Endodermal cell (in vitro differentiated cells): ENCODE measurements around the gene MACROD2. TPM values are rescaled to one million over a fixed set of nuclear protein-coding genes. Genes with fewer than 3 reads are reported as not detected.

Source experiments
- DNase-seq: peaks from one replicate; pipeline ENCODE4 v3.0.0-alpha.2; 2017
- H3K27ac ChIP-seq: 2 replicates; pipeline ENCODE4 v1.5.1; 2013; ENCODE audit warnings: mild to moderate bottlenecking, low read depth, low read length, moderate library complexity
- H3K27me3 ChIP-seq: 2 replicates; pipeline ENCODE4 v1.6.1; 2013; ENCODE audit warnings: mild to moderate bottlenecking, low read length, moderate library complexity; ENCODE audit not compliant: insufficient read depth, control insufficient read depth, poor library complexity, severe bottlenecking
- H3K36me3 ChIP-seq: 2 replicates; pipeline ENCODE4 v1.7.0; 2013; ENCODE audit warnings: mild to moderate bottlenecking, low read length, moderate library complexity; ENCODE audit not compliant: control insufficient read depth, insufficient read depth
- H3K4me1 ChIP-seq: one replicate; pipeline ENCODE4 v1.7.0; 2013; ENCODE audit warnings: low read length; ENCODE audit not compliant: control insufficient read depth, insufficient read depth
- H3K4me3 ChIP-seq: 2 replicates; pipeline ENCODE4 v1.5.1; 2013; ENCODE audit warnings: mild to moderate bottlenecking, low read length, moderate library complexity
- H3K9ac ChIP-seq: 2 replicates; pipeline ENCODE4 v1.6.1; 2013; ENCODE audit warnings: mild to moderate bottlenecking, low read length, moderate library complexity; ENCODE audit not compliant: poor library complexity, severe bottlenecking; ENCODE audit errors: extremely low read depth
- H3K9me3 ChIP-seq: 2 replicates; pipeline ENCODE4 v1.6.1; 2013; ENCODE audit warnings: mild to moderate bottlenecking, low read length, moderate library complexity; ENCODE audit not compliant: control insufficient read depth
- H3K27ac Mint-ChIP-seq: 2 replicates; pipeline ENCODE4 v1.8.0; 2020; ENCODE audit warnings: mixed read lengths
- H3K27me3 Mint-ChIP-seq: 2 replicates; pipeline ENCODE4 v1.8.0; 2021; ENCODE audit warnings: mild to moderate bottlenecking, mixed read lengths; ENCODE audit not compliant: insufficient read depth
- H3K36me3 Mint-ChIP-seq: 2 replicates; pipeline ENCODE4 v1.8.0; 2020; ENCODE audit warnings: low read depth, mixed read lengths
- H3K4me1 Mint-ChIP-seq: 2 replicates; pipeline ENCODE4 v1.8.0; 2020; ENCODE audit warnings: mixed read lengths
- H3K4me3 Mint-ChIP-seq: 2 replicates; pipeline ENCODE4 v1.8.0; 2020; ENCODE audit warnings: mild to moderate bottlenecking, moderate library complexity, mixed read lengths
- H3K9me3 Mint-ChIP-seq: 2 replicates; pipeline ENCODE4 v1.8.0; 2020; ENCODE audit warnings: mild to moderate bottlenecking, mixed read lengths
- CTCF ChIP-seq: fragments of 200-600 bp; sonication (generic); conservative IDR thresholded peaks from 2 replicates; pipeline ENCODE4 v1.5.0; 2021; ENCODE audit warnings: antibody characterized with exemption, mild to moderate bottlenecking
- WGBS, 2 experiments: methylation state at CpG; one replicate each; pipeline versions ENCODE4 v1.1.5 to v1.1.7; 2013; ENCODE audit warnings: missing lambda C conversion rate in 2 of 2, mixed read lengths in 1 of 2; ENCODE audit not compliant: insufficient coverage in 1 of 2, insufficient read length in 1 of 2; 5-methylcytosine and 5-hydroxymethylcytosine counted together
- total RNA-seq, 2 donors: library from RNA; stranded (reverse); fragmentation: NEBNext Ultra II Directional in 1 of 2; extraction: Animal tissue kit (Norgen Biotek cat#: 25700) in 1 of 2; gene quantifications; 2 replicates in 1 of 2; 3 replicates in 1 of 2; pipeline ENCODE4 v1.2.1, GENCODE V29; 2021

Gene MACROD2
- total RNA-seq, 2 donors from 2014 or later: 2.3 to 4.8 TPM

GRCh38 chr20:14820771-14821170 lies 825.5 kb downstream of the MACROD2 start:
- Histone ChIP-seq H3K9ac (no peak overlapping the region), H3K36me3 (no peaks in the 10 kb centered on the region), H3K27ac (no peak overlapping the region), H3K9me3 (no peaks in the 10 kb centered on the region), H3K27me3 (no peaks in the 10 kb centered on the region), H3K4me3 (no peak overlapping the region), H3K4me1 (no peaks in the 10 kb centered on the region)
- H3K4me3 Mint-ChIP-seq: no peak overlapping the region
- H3K27ac Mint-ChIP-seq: no peak overlapping the region
- H3K9me3 Mint-ChIP-seq: no peaks in the 10 kb centered on the region
- H3K27me3 Mint-ChIP-seq: no peaks in the 10 kb centered on the region
- DNase-seq: no peak
- TF ChIP-seq CTCF: no peak
- no peaks in the 10 kb centered on the region for H3K36me3 Mint-ChIP-seq
- 95 to 96% methylated on average over 6 to 9 of the region's 9 CpGs for WGBS, 2 experiments
- peaks cover 2% of the 10 kb centered on the region for H3K4me1 Mint-ChIP-seq

GRCh38 chr20:14821251-14821650 lies 825.9 kb downstream of the MACROD2 start:
- no peaks in the 10 kb centered on the region for H3K27me3 ChIP-seq
- TF ChIP-seq CTCF: no peak
- H3K4me1 Mint-ChIP-seq: peaks cover 2% of the 10 kb centered on the region
- no peak overlapping the region for H3K27ac Mint-ChIP-seq
- no peaks in the 10 kb centered on the region for H3K36me3 Mint-ChIP-seq
- 95 to 100% methylated on average over 1 to 3 of the region's 3 CpGs for WGBS, 2 experiments
- H3K27ac ChIP-seq: no peak overlapping the region
- no peak for DNase-seq
- H3K4me1 ChIP-seq: no peaks in the 10 kb centered on the region
- H3K36me3 ChIP-seq: no peaks in the 10 kb centered on the region
- no peak overlapping the region for H3K4me3 ChIP-seq
- H3K27me3 Mint-ChIP-seq: no peaks in the 10 kb centered on the region
- H3K9ac ChIP-seq: no peak overlapping the region
- H3K4me3 Mint-ChIP-seq: no peak overlapping the region
- H3K9me3 ChIP-seq: no peaks in the 10 kb centered on the region
- H3K9me3 Mint-ChIP-seq: no peaks in the 10 kb centered on the region

GRCh38 chr20:14824996-14825395 lies 829.7 kb downstream of the MACROD2 start:
- Histone ChIP-seq H3K27me3 (no peaks in the 10 kb centered on the region), H3K27ac (no peak overlapping the region), H3K36me3 (no peaks in the 10 kb centered on the region), H3K4me1 (no peaks in the 10 kb centered on the region), H3K4me3 (no peak overlapping the region), H3K9ac (no peak overlapping the region), H3K9me3 (no peaks in the 10 kb centered on the region)
- Mint-ChIP-seq H3K4me3 (no peak overlapping the region), H3K36me3 (no peaks in the 10 kb centered on the region), H3K27ac (no peak overlapping the region), H3K9me3 (no peaks in the 10 kb centered on the region), H3K4me1 (peaks cover 2% of the 10 kb centered on the region), H3K27me3 (no peaks in the 10 kb centered on the region)
- no peak for DNase-seq
- 54 to 88% methylated on average over 3 to 4 of the region's 4 CpGs for WGBS, 2 experiments
- TF ChIP-seq CTCF: no peak
